Jurkat, Clone E6-1 (cell line): ENCODE results near the gene SLC25A11.

Experiments
- DNase-seq: peaks from one replicate; pipeline ENCODE4 v3.0.0-alpha.2; 2011; ENCODE audit warnings: low read depth, low spot score
- H3K4me3 ChIP-seq: 2 replicates; pipeline ENCODE4 v1.5.1; 2011; ENCODE audit warnings: mild to moderate bottlenecking, low read length, control low read depth, moderate library complexity

Gene SLC25A11

DNA sequence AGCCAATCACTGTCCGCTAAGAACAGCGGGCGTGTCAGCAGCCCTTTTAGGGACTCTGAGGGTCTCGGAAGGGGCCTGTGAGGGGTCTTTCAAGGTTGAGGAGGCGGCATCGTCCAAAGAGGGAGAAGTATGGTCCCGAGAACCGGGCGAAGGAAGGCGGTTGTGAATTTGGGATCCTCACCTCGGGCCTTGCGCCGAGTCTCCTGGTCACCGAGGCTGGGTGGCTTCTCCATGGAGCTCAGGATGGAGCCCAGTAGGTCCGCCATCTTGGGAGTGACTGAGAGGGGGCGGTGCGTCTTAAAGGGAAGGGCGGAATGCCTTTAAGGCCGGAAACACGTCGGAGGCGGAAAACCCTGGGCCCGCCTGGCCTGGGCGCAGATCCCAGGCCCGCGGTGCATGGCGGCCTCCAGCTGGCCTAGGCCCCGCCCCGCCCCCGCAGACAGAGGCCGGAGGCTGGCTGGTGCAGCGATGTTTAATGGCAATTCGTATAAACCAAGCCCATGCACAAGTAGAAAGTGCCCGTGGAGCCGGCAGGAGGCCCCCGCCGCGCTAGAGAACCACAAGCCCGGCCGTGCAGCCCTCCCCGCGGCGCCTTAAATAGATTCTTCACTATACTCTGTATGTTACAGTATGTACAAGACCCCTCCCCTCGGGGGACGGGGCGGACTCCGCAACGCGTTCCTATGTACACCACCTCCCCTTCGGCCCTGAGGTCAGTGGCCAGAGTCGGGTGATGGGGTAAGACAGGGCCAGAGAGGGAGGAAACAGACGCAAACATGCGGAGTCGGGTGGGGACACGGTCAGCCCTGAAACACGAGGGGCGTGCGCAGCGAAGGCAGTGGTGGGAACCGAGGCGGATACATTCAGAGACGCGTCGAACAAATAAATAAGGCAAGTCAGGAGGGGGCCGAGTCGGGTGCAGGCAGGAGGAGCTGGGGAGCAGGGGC is 28.0 kb upstream of the SLC25A11 start, which contains the start of gene SPAG7:
TSS of gene SPAG7 (minus strand) at position 279 of the 947 bp plus-strand sequence. CDS start at position 266, 13 bp downstream.
- H3K4me3 ChIP-seq: peak within 1 kb of the TSS; percentile 71
- DNase-seq: peak; percentile 96

DNA sequence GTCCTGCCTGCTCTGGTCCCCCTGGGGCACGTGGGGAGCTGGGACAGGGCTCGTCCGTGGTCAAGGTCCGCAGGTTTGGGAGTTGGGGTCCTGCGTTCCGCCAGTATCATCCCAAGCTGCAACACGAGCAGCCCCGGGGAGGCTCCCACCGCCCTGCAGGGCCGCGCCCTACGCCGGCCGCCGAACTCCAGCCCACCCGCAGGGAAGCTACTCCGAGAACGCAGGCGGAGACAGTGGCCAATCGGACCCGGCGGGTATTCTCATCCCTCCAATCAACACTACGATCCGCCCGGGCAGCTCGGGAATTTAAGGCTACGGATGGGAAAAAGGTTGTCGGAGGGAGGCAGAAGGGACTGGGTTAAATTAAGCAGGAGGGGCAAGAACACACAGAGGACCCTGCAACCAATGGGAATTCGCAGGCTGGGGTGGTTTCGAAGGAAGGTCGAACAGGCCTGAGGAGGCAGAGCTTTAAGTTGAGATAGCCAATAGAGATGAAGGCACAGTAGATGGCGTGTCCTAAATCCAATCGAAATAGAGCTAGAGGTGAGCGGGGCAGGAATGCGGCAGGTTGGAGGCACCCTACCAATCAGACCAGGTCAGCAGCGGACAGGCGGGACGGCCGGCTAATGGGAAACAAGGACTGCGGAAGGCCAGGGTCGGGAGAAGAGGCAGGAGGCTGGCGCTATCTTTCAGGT is 27.1 kb upstream of the SLC25A11 start:
- peak; percentile 100 for DNase-seq
- peak overlapping the region; percentile 71 for H3K4me3 ChIP-seq

DNA sequence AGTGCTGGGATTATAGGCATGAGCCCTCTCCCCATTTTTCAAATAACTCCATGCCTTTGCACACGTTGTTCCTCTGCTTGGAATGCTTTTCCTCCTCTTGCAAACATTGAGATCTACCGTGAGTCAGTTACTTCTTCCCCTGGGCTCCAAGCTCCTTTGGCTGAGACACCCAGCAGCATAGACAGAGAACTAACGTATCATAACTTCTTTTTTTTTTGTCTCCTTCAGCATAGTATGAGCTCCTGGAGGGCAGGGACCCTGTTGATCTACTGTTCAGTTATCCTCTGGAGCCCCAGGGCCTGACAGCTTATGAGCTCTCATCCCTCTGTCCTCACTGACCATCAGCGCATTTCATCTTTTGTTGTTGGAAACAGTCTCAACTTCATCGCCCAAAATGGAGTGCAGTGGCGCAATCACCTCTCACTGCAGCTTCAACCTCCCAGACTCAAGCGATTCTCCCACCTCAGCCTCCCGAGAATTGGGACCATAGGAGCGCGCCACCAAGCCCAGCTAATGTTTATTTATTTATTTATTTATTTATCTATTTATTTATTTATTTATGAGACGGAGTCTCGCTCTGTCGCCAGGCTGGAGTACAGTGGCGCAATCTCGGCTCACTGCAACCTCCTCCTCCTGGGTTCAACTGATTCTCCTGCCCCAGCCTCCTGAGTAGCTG is 25.6 kb upstream of the SLC25A11 start:
- DNase-seq: no peak
- H3K4me3 ChIP-seq: no peak overlapping the region

DNA sequence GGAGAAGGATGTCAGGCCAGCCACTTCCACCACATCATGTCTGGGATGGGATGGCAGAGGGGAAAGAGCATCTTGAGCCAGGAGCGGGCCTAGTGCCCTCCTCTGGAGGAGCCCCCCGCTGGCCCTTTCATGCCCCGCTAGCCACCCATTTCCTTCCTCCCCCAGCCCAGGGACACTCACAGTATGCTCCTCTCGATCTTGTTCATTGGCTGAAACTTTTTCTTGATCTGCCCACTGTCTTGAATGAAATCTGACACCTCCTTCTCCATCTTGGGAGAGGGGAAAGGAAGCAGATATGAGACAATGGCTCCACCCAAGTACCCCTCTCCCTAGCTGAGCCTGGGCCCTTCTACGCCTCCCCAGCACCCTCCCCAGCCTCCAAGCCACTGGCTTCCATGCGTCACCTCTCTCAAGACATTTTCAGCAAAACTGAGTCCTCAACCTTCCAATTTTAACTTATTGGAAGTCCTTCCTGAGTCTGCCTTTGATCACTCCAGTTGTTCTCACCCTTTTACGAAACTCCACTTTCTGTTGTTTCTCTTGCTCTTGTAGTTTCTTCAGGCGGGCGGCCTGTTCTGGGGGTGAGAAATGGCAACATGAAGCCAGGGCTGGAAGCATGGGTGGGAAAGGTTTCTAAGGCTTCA is 20.6 kb upstream of the SLC25A11 start:
- no peak overlapping the region for H3K4me3 ChIP-seq
- DNase-seq: no peak

DNA sequence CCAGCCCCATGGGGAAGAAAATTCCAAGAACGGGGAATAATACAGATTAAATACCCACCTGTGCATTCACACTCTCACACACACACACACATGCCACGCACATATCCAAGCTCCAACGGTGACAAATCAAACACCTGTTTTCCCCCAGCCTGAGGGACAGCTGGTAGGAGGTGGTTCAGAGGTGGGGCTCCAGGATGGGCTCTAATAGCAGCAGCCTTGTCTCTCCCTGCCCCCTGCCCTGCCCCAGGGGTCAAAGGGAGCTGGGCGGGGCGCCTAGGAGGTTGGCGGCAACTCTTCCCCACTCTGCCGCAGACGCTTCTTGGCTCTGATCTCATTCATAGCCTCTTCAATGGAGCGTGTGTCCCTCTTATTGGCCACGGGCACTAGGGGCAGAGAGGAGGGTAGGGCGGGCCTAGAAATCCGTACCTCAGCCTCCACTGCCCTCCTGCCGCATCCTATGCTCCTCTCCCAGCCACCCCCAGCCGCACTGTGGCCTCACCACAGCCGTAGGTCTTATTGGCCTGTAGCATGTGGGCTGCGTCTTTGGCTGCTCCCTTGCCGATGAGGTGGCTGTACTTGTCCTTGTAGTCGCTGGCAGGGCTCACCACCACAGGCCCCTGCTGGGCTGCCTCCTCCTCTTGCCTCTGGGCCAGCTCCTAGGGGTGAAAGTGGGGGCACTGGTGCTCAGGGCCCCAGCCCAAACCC is 19.6 kb upstream of the SLC25A11 start:
- no peak for DNase-seq
- H3K4me3 ChIP-seq: no peak overlapping the region

DNA sequence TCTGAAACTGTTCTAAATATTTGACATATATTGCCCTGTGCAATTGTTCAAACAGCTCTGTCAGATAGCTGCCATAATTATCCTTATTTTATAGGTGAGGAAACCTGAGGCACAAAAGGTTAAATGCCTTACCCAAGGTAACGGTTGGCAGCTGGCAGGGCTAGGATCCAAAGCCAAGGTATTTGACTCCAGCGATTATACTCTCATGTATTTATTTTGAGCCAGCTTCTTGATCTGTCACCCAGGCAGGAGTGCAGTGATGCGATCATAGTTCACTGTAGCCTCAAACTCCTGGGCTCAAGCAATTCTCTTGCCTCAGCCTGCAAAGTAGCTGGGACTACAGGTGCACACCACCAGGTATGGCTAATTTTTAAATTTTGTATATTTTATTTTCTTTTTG is 18.3 kb upstream of the SLC25A11 start:
- DNase-seq: no peak
- H3K4me3 ChIP-seq: no peak overlapping the region

DNA sequence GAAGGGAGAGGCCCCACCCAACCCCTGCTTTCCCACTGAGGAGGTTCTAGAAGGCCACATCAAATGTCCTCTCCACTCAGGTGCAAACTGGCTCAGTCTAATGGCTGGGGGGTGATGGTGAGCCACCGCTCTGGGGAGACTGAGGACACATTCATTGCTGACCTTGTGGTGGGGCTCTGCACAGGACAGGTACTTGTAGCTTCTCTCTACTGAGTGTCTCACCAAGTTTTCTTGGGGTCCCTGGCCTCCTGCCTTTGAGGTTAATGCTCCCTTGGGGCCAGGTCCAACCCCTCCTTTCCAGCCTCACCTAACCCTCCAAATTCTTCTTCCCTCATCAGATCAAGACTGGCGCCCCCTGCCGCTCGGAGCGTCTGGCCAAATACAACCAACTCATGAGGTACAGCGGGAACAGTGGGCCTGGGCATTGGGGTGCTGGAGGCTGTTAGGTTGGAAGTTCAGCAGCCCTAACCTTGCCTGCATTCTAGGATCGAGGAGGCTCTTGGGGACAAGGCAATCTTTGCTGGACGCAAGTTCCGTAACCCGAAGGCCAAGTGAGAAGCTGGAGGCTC is 16.7 kb upstream of the SLC25A11 start:
- no peak overlapping the region for H3K4me3 ChIP-seq
- DNase-seq: no peak

DNA sequence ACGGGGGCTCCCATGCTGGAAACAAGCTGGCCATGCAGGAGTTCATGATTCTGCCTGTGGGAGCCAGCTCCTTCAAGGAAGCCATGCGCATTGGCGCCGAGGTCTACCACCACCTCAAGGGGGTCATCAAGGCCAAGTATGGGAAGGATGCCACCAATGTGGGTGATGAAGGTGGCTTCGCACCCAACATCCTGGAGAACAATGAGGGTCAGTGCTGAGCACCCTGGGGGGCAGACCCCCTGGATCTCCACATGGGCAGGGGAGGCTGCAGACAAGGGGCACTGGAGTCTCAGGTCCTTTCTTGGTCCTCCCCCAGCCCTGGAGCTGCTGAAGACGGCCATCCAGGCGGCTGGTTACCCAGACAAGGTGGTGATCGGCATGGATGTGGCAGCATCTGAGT is 15.2 kb upstream of the SLC25A11 start:
- H3K4me3 ChIP-seq: no peak overlapping the region
- no peak for DNase-seq

DNA sequence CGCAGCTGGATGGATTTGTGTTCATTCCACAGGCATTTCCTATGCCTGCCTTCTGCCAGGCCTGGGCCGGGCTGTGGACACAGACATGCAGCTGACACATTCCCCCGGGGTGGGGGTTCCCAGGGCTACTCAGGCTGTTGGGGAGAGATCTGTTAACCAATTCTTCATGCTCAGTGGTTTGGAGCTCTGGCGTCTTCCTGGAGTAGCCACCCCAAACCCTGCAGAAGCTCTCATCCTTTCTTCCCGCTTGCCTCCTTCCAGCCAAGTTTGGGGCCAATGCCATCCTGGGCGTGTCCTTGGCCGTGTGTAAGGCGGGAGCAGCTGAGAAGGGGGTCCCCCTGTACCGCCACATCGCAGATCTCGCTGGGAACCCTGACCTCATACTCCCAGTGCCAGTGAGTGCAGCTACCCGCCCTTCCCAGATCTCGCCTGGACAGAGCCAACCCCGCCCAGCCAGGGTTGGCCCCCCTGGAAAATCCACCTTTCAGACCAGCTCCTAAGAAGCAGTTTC is 13.7 kb upstream of the SLC25A11 start:
- no peak for DNase-seq

DNA sequence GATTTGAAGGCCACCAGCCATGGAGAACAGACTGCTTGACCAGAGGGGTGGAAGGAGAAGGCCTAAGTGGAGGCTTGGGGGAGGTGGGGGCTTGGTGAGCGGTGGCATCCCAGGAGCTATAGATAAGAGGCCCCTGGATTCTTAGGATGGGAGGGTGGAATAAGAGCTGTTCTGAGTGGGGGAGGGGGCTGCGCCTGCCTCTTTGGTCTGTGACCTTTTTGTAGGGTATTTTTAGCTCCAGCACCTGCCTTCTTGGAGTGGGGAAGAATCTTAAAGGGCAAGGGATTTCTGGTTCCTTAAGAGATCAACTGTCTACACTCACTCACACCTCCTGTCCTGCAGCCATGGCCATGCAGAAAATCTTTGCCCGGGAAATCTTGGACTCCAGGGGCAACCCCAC is 11.6 kb upstream of the SLC25A11 start:
- DNase-seq: no peak
- no peak overlapping the region for H3K4me3 ChIP-seq

More for the DNA sequence above, 13.7 kb upstream of the SLC25A11 start:
- no peak overlapping the region for H3K4me3 ChIP-seq

DNA sequence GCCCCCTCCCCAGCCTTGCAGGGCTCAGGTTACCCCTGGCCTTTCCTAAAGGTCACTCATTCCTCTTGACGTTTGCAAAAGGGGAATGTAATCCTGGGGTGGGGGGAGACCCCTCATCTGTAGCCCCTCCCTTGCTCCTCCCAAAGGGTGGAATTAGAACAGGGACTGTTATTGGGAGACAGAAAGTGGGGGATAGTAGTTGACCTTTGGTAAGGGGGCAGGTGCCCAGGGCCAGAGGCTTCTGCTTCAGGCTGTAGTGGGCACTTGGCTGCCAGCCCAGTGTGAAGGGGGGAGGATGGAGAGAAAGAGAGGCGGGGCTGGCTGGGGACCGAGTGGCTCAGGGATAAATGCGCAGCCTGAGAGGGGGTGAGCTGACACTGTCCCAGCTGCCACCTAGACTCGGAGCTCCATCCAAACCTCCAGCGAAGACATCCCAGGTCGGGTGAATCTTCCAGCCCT is 10.9 kb upstream of the SLC25A11 start, which contains the start of gene ENO3:
TSS of gene ENO3 (plus strand) at position 374 of the 459 bp plus-strand sequence. CDS start 711 bp downstream, outside the sequence.
- no peak for DNase-seq
- H3K4me3 ChIP-seq: peak within 1 kb of the TSS; percentile 92

DNA sequence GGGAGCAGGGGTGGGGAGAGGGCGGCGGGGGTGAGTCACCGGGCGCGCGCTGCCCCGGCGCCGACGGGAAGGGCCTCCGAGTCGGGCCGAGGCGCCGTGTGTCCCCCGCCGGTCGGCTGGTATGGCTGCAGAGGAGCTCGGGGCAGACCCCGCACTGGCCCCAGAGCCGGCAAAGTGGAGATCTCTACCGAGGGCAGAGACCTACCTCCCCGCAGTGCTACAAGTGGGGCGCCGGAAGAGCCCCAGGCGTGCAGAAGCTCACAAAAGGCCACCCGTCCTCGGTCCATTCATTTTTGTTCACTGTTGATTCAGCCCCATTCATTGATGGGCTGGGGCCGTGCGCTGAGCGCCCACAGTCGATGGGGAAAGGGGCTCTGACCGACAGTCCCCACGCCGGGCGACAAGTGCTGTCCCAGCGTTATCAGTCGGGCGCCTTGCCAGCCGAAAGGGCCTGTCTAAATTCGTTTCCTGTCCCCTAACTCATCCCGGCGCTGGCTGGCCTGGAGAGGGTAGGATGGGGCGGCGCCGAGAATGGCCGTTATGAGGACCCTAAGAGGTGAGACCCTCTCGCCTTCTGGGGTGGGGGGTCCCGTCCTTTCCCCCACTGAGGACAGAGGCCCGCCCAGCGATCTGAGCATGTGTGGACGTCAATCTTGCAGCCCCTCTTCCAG is 10.4 kb upstream of the SLC25A11 start:
- peak overlapping the region; percentile 92 for H3K4me3 ChIP-seq
- no peak for DNase-seq

DNA sequence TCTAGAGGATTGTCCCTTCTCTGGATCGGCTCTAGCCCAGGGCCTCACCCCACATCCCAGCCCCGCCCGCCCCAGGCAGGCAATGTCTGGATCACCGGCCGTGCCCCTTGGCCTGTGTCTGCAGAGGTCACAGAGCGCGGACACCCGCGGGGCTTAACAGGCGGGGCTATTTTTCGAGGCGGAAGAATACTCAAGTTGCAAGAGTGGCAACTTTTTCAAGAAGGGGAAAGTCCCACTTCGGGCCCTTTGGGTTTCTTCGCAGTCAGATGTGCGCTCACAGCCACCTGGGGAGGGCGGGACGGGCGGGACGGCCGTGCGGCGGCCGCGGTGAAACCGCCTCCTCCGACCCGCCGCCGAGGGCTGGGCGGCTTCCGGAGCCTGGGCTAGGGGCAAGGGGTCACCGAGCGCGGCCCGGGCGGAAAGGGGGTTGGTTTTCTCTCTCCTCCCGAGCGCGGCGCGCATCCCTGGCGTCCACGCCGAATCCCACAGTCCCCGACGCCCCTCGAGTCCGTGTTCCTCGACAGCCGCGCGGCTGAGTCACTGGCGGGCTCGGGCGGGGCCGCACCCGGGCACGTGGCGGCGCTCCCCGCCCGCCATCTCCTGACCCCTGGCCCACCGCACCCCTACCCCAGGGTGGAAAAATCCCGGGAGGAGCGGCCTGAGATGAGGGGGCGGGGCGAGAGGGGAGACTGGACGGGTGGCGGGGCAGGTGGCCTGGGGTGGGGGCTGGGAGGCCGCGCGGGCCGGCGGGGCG is 9.7 kb upstream of the SLC25A11 start:
- peak overlapping the region; percentile 92 for H3K4me3 ChIP-seq
- DNase-seq: peak; percentile 76

DNA sequence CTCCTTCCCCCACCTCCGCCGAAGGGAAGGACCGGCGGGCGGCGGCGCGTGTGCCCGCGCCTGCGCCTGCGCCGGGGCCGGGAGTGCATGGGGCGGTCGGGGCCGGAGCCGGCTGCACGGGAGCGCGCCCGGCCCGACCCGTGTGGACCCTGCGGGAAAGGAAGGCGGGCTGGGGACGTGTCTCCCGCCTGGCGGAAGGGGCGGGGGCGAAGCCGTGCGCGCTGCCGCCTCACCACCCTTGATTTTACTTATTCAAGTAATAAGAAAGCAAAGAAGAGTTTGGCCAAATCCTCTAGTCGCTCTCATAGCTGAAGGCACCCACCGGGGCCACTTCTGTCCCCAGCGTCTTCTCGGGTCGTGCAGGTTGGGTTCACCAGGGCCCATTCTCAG is 9.1 kb upstream of the SLC25A11 start:
- DNase-seq: peak; percentile 83
- H3K4me3 ChIP-seq: peak overlapping the region; percentile 92

DNA sequence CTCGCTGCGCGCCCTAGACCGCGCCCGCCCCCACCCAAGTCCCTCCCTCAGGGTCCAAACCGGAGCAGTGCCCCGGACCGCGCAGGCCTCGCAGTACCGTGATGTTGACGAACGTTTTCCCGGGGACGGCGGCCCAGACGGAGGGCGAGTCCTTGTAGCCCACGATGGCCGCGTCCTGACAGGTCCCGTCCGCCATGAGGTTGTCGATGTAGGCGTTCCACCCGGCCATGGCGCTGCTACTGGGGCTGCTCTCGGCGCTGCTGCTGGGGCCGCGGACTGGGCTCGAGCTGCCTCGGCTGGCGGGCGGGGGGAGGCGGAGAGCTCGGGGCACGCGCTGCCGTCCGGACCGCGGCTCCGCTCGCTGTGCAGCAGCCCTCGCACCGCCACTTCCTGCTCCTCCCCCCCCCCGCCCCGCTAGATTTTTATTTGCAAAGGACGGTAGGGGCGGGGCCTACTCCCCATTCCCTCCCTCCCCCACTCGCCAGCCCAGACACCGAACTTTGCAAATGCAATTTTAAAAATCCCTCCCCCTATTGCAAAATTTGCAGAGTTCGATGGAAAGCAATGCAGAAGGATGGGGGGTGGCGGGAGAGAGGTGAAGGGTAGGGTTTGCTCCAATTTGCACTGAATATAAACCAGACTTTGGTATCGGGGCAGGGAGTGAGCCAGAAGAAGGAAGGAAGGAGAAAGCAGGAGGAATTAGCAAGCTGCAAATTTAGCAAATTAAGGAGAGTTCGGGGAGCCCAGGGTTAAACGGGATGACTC is 8.5 kb upstream of the SLC25A11 start, which contains the start of gene PFN1:
TSS of gene PFN1 (minus strand) at position 365 of the 765 bp plus-strand sequence. CDS start at position 229, 136 bp downstream.
- peak; percentile 93 for DNase-seq

More for the DNA sequence above, 8.5 kb upstream of the SLC25A11 start, which contains the start of gene PFN1:
- peak within 1 kb of the TSS; percentile 92 for H3K4me3 ChIP-seq
